ENCODE data around the gene PLPP1.
"Not testable (repeated sequence)": the region's sequence is repeated elsewhere in the genome, so short reads cannot be mapped to it uniquely, and the experiment has no call there.

PLPP1 gene

GRCh38 chr5:55544341-55544740 is 9.6 kb upstream of the PLPP1 start:
- DNase-seq: no peak

- DNase-seq: peak; percentile 6
Observed at GRCh38 chr5:55541056-55541635, 6.4 kb upstream of the PLPP1 start.

- DNase-seq: no peak
Observed at GRCh38 chr5:55540525-55540924, 5.8 kb upstream of the PLPP1 start.

- DNase-seq: no peak
Observed at GRCh38 chr5:55540024-55540423, 5.3 kb upstream of the PLPP1 start.

GRCh38 chr5:55538661-55539060 is 3.9 kb upstream of the PLPP1 start:
- peak; percentile 13 for DNase-seq

- not testable (repeated sequence) for DNase-seq
Observed at GRCh38 chr5:55537315-55537714, 2.6 kb upstream of the PLPP1 start.

- no peak for DNase-seq
Observed at GRCh38 chr5:55535199-55535905, 588 bp upstream of the PLPP1 start.

GRCh38 chr5:55533521-55534435 is 986 bp downstream of the PLPP1 start:
- no peak for DNase-seq

GRCh38 chr5:55530669-55531068 is 4.1 kb downstream of the PLPP1 start:
- DNase-seq: no peak

GRCh38 chr5:55524816-55525215 is 9.9 kb downstream of the PLPP1 start:
- DNase-seq: no peak

GRCh38 chr5:55523293-55523692 is 11.5 kb downstream of the PLPP1 start:
- no peak for DNase-seq

GRCh38 chr5:55521881-55522280 is 12.9 kb downstream of the PLPP1 start:
- DNase-seq: no peak

GRCh38 chr5:55520117-55520839 is 14.5 kb downstream of the PLPP1 start:
- DNase-seq: no peak

- no peak for DNase-seq
Observed at GRCh38 chr5:55518831-55519390, 15.9 kb downstream of the PLPP1 start.

GRCh38 chr5:55517804-55518203 is 17.0 kb downstream of the PLPP1 start:
- no peak for DNase-seq

GRCh38 chr5:55511010-55511409 is 23.8 kb downstream of the PLPP1 start:
- DNase-seq: no peak

GRCh38 chr5:55510523-55510880 is 24.3 kb downstream of the PLPP1 start:
- DNase-seq: no peak

GRCh38 chr5:55509796-55510522 is 24.8 kb downstream of the PLPP1 start:
- DNase-seq: no peak

GRCh38 chr5:55509097-55509496 is 25.7 kb downstream of the PLPP1 start:
- no peak for DNase-seq

GRCh38 chr5:55507574-55507973 is 27.2 kb downstream of the PLPP1 start:
- DNase-seq: no peak

- DNase-seq: not testable (repeated sequence)
Observed at GRCh38 chr5:55505711-55506110, 29.1 kb downstream of the PLPP1 start.

GRCh38 chr5:55503917-55504316 is 30.8 kb downstream of the PLPP1 start:
- not testable (repeated sequence) for DNase-seq
